ENCODE measurements around the gene CIDEA. TPM values are rescaled to one million over a fixed set of nuclear protein-coding genes. Genes with fewer than 3 reads are reported as not detected.

CIDEA gene
- total RNA-seq, 1 donor from 2014 or later = not detected

DNA sequence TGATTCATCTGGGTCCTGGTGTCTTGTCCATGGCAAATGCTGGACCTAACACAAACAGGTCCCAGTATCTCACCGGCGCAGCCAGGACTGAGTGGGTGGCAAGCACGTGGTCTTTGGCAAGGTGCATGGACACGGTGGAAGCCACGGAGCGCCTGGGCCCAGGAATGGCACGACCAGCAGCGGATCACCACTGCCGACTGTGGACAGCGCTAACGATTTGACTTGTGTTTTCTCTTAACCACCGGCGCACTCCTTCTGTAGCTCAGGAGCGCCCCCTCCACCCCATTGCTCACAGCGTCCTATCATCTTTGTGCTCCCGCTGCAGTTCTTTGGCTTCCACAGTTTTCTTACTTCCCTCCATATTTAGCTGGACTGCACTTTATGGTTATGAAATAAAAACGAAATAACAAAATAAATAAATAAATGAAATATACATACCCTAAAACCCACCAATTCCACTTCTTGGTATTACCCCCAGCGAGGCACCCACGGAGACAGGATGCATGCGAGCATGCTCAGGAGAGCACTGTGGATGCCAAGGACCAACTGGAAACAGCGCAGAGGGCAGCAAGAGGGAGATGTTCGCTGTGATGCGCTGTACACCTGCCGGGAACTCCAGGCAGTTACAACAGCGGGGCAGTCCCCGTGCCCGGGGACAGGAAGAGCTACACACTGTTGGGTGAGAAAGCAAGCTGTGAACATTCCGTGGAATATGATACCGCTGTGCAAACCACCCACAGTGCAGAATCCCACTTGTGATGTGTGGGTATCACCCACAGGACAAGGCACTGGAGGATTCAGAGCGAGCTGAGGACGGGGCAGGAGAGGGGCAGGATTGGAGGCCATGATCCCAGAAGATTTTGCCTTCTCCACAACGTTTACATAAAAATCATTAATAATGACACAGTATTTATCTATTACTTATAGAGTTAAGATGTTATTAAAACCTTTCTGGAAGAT, 7.0 kb upstream of the CIDEA start:
- H3K4me3 ChIP-seq = no peak overlapping the region
- no peaks in the 10 kb centered on the region for H3K9me3 ChIP-seq
- H3K27ac ChIP-seq = no peak overlapping the region
- no peaks in the 10 kb centered on the region for H3K36me3 ChIP-seq
- TF ChIP-seq, protein P1, sequence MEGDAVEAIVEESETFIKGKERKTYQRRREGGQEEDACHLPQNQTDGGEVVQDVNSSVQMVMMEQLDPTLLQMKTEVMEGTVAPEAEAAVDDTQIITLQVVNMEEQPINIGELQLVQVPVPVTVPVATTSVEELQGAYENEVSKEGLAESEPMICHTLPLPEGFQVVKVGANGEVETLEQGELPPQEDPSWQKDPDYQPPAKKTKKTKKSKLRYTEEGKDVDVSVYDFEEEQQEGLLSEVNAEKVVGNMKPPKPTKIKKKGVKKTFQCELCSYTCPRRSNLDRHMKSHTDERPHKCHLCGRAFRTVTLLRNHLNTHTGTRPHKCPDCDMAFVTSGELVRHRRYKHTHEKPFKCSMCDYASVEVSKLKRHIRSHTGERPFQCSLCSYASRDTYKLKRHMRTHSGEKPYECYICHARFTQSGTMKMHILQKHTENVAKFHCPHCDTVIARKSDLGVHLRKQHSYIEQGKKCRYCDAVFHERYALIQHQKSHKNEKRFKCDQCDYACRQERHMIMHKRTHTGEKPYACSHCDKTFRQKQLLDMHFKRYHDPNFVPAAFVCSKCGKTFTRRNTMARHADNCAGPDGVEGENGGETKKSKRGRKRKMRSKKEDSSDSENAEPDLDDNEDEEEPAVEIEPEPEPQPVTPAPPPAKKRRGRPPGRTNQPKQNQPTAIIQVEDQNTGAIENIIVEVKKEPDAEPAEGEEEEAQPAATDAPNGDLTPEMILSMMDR (IDR thresholded peaks at IDR 0.05) = no peak
- no peaks in the 10 kb centered on the region for H3K4me1 ChIP-seq
- H3K27me3 ChIP-seq (ENCODE audit: low read depth) = peaks cover 28% of the 10 kb centered on the region
- intact Hi-C loops (cut with DNase I) = no loop called here
- no peak for DNase-seq
- ATAC-seq = no peak

DNA sequence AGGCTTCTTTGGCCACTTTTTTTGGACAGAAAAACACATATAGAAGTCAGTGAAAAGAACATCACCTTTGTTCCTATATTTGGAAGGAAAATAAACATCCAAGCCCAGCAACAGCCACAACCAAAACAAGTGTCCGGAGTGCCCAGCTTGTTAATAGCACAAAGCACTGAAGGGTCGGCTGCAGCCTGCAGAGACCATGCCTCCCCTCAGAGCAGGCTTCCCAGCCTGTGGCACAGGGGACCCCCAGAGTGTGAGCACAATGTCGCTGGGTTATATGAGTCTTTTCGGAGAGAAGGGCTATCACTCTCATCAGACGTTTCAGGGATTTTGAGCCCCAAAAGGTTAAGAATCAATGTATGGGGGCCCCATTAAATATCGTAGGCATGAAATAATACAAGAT, 6.2 kb upstream of the CIDEA start:
- Histone ChIP-seq H3K9me3 (no peaks in the 10 kb centered on the region), H3K36me3 (no peaks in the 10 kb centered on the region), H3K4me1 (peaks cover under 1% of the 10 kb centered on the region), H3K4me3 (no peak overlapping the region), H3K27me3 (ENCODE audit: low read depth) (peaks cover 34% of the 10 kb centered on the region), H3K27ac (no peak overlapping the region)
- ATAC-seq (no peak), DNase-seq (no peak)
- TF ChIP-seq, protein P1 (IDR thresholded peaks at IDR 0.05) = no peak
- intact Hi-C loops (cut with DNase I) = no loop called here

- TF ChIP-seq, protein P1 (IDR thresholded peaks at IDR 0.05) = no peak
- H3K4me3 ChIP-seq = no peak overlapping the region
- no peaks in the 10 kb centered on the region for H3K9me3 ChIP-seq
- peaks cover 12% of the 10 kb centered on the region for H3K4me1 ChIP-seq
- DNase-seq (no peak), ATAC-seq (no peak)
- H3K36me3 ChIP-seq = no peaks in the 10 kb centered on the region
- no peak overlapping the region for H3K27ac ChIP-seq
- intact Hi-C loops (cut with DNase I) = no loop called here
- H3K27me3 ChIP-seq (ENCODE audit: low read depth) = peaks cover 46% of the 10 kb centered on the region
Observed at GRCh38 chr18:12248926-12249720, 5.0 kb upstream of the CIDEA start.

DNA sequence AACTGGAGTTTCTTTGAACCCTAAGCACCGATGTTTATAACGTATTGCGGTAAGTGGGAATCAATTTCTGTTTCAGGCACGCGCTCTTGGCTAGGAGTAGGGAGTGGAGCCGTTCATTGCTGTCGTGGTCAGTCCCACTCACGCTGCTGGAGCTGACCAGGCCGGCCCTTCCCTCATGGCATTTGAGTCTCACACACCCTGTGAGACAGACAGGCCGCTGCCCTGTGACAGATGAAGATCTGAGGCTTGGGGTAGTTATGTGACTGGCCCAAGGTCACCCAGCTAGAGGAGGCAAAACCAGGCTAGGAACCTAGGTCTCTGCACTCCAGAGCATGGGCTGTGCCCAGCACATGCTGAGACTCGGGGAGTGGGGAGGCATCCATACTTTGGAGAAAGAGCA, 2.9 kb upstream of the CIDEA start:
- TF ChIP-seq, protein P1 (IDR thresholded peaks at IDR 0.05) = no peak
- ATAC-seq = no peak
- peaks cover 18% of the 10 kb centered on the region for H3K4me1 ChIP-seq
- intact Hi-C loops (cut with DNase I) = no loop called here
- no peak overlapping the region for H3K27ac ChIP-seq
- H3K9me3 ChIP-seq = no peaks in the 10 kb centered on the region
- DNase-seq = no peak
- no peaks in the 10 kb centered on the region for H3K36me3 ChIP-seq
- no peak overlapping the region for H3K4me3 ChIP-seq
- peaks cover 61% of the 10 kb centered on the region for H3K27me3 ChIP-seq (ENCODE audit: low read depth)

DNA sequence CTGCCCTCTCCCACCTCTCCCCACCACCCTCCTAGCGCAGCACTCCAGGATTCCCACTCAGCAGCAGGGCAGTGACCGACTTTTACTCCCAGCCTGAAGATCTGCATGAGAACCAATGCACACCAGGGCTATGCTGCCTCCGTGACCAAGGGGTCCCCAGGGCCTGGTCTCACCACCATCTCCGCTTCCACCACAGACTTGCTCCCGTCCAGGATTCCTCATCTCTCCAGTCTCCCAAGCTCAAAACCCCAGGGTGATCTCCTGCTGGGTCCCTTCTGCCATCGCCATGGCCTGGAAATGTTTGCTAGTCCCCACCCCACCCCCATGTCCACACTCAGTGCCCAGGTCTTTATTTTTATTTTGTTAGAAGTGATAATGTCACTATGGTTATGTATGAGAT, 2.1 kb upstream of the CIDEA start:
- Histone ChIP-seq H3K36me3 (no peaks in the 10 kb centered on the region), H3K4me1 (peaks cover 18% of the 10 kb centered on the region), H3K27me3 (ENCODE audit: low read depth) (peaks cover 53% of the 10 kb centered on the region), H3K9me3 (no peaks in the 10 kb centered on the region), H3K27ac (no peak overlapping the region), H3K4me3 (no peak overlapping the region)
- DNase-seq = no peak
- no peak for ATAC-seq
- TF ChIP-seq, protein P1 (IDR thresholded peaks at IDR 0.05) = no peak
- intact Hi-C loops (cut with DNase I) = no loop called here

Measured in lower lobe of right lung (tissue), 2 donors.